Measurements from ENCODE around the gene CIDEA.
"Not testable (repeated sequence)": the region's sequence is repeated elsewhere in the genome, so short reads cannot be mapped to it uniquely, and the experiment has no call there.

CIDEA gene, protein sequence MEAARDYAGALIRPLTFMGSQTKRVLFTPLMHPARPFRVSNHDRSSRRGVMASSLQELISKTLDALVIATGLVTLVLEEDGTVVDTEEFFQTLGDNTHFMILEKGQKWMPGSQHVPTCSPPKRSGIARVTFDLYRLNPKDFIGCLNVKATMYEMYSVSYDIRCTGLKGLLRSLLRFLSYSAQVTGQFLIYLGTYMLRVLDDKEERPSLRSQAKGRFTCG

GRCh38 chr18:12254136-12254819 lies at the start of gene CIDEA:
Gene CIDEA, plus strand, starts transcription at chr18:12254361. Its CDS starts 23 bp downstream, at chr18:12254384.
- DNase-seq: no peak

DNA sequence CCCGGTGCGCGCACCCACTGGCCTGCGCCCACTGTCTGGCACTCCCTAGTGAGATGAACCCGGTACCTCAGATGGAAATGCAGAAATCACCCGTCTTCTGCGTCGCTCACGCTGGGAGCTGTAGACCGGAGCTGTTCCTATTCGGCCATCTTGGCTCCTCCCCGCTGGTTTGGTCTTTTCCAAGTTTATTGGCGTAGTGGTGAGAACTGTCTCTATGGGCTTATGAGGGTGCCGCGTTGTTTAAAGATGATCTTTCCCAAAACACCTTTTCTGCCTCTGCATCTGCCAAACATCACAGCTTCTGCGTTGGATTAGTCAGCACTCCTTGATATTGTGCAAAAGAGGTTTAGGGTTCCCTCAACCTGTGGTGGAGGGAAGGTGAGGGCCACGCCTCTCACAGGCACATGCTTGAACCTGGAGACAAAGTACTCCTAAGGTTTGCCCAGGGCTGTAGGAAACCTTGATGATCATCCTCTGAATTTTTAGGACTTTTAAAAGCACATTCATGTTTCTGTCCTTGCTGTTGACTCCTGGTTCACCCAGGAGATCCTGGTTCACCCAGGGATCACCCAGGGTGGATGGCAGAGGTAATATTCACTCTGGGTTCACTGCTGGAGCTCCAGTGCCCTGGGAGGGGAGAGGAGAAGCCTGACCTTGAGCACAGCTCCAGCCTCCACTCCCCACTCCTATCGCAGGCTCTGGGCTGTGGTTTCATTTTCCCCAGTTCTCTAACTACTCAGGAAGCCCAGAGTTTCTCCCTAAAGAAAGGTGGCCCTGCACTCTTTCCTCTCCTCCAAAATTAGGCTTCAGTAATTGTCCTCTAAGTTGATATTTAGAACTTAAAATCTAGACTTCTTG lies 45.6 kb upstream of the CIDEA start:
- not testable (repeated sequence) for DNase-seq

DNA sequence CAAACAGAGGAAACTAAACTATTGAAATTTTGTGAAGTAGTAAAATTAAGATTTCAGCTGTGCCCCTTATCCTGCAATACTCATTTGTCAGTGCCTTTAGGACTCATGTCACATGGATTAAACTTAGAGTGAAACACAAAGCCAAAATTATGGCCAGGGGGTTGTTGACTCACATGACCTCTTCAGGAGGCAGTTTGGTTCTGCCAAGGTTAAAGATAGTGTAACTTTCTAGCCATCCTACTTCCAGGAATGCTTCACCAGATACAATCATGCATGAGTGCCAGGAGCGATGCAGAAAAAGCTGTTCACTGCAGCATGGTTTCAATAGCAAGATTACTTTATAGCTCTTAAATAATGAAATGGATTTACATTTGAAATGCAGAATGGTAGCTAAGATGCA lies 41.9 kb upstream of the CIDEA start:
- DNase-seq: not testable (repeated sequence)

DNA sequence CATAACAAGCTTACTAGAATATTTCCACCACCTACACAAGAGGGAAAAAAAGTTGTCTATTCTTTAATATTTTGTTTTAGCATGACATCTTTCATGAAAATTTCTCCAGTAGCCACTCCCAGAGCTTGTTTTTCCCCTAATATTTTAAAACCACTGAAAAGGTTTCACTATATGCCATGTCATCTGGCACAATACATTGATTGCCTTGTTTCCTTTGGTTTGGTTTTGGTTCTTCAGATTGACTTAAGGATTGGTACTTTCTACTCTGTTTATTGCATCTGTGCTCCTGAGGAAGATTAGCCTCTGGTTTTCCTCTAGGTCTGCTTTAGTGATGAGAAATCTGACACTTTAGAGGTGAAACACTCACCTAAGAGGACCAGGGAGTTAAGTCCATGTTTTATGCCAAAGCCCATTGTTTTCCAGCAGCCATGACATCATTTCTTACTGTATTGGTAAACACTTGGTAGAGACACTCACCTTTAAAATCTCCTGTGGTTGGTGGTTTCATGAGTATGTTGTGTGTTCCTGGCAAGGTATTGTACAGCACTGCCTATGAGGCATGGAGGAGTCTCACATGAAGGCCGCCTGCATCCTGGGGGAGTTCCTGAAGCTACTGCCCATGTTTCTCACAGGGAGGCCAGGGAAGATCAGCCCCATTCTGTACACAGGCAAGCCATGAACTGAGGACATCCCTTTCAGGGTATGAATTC lies 39.7 kb upstream of the CIDEA start:
- DNase-seq: not testable (repeated sequence)

GRCh38 chr18:12216471-12216870 lies 37.7 kb upstream of the CIDEA start:
- not testable (repeated sequence) for DNase-seq

DNA sequence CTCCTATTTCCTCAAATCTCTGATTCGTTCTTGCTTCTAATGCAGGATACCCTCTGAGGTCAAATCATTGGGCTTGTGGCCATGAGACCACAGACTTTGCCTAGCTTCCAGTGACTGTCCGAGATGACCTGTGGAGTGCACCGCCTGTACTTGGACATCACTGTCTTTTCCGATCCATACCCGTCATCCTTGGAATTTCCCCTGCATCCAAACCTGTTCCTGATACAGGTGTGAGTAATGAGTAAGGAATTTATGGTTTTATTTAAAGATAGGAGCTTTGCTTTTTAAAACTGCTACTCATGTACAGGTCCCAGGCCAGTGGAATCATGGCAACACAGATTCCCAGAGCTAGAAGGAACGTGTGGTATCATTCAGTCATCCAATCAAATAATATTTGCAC lies 35.6 kb upstream of the CIDEA start:
- not testable (repeated sequence) for DNase-seq

- DNase-seq: not testable (repeated sequence)
Observed at GRCh38 chr18:12222041-12222440, 32.1 kb upstream of the CIDEA start.

- DNase-seq: not testable (repeated sequence)
Observed at GRCh38 chr18:12223326-12223725, 30.8 kb upstream of the CIDEA start.

- not testable (repeated sequence) for DNase-seq
Observed at GRCh38 chr18:12226807-12227206, 27.4 kb upstream of the CIDEA start.

- not testable (repeated sequence) for DNase-seq
Observed at GRCh38 chr18:12227399-12228186, 26.6 kb upstream of the CIDEA start.

DNA sequence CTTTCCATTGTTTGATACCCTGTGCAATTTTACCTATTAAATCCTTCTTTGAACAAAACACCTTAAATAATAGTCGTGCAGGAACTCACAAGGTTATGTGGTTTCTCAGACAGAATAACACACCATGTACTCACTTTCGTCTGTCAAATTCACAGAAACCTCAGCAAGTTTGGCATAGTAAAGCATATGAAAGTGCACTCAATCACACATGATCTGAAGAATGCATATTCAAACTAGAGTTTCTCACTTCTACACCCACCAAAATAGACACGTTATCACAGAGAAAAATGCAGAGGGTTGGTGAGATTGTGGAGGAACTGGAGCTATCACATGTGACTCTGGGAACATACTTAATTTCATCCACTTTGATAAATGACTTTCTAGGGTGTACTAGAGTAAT lies 25.9 kb upstream of the CIDEA start:
- not testable (repeated sequence) for DNase-seq

DNA sequence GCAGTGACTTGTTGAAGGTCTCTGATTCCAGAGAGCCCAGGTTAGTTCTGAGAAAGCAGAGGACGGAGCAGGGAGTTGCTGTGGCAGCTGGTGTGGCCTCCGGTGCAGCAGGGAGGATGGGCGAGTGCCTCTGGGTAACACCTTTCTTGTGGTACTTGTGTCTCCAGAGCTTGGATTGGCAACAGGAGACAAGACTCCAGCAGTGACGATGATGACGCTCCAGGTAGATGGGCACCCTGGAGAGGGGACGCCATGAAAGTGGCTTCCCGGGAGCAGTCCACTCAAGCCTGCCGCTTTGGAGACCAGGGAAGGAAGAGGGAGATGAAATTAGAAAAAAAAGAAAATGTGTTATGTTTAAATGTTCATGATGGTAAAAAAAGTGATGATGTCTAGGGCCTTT lies 23.6 kb upstream of the CIDEA start:
- DNase-seq: not testable (repeated sequence)

- DNase-seq: no peak
Observed at GRCh38 chr18:12231040-12231882, 22.9 kb upstream of the CIDEA start.

- no peak for DNase-seq
Observed at GRCh38 chr18:12231986-12232385, 22.2 kb upstream of the CIDEA start.

DNA sequence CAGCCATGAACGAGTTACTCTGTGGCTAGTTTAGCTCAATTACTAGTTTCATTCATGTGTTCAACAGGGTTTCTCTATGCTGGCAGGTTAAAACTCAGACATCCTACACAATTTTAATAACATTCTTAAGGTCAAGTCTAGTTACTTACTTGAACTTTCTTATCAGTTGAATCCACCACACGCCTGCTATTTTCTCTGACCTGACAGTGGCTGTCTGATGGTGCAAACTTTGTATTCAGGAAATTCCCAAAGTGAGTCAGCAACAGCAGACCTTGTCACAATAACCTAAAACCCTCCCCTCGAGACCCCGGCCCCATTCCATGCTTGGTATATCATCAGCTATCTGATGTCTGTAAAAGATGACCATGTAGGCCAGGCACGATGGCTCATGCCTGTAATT lies 20.8 kb upstream of the CIDEA start:
- no peak for DNase-seq

- DNase-seq: no peak
Observed at GRCh38 chr18:12234451-12235190, 19.5 kb upstream of the CIDEA start.

GRCh38 chr18:12236141-12236540 lies 18.0 kb upstream of the CIDEA start:
- DNase-seq: no peak

DNA sequence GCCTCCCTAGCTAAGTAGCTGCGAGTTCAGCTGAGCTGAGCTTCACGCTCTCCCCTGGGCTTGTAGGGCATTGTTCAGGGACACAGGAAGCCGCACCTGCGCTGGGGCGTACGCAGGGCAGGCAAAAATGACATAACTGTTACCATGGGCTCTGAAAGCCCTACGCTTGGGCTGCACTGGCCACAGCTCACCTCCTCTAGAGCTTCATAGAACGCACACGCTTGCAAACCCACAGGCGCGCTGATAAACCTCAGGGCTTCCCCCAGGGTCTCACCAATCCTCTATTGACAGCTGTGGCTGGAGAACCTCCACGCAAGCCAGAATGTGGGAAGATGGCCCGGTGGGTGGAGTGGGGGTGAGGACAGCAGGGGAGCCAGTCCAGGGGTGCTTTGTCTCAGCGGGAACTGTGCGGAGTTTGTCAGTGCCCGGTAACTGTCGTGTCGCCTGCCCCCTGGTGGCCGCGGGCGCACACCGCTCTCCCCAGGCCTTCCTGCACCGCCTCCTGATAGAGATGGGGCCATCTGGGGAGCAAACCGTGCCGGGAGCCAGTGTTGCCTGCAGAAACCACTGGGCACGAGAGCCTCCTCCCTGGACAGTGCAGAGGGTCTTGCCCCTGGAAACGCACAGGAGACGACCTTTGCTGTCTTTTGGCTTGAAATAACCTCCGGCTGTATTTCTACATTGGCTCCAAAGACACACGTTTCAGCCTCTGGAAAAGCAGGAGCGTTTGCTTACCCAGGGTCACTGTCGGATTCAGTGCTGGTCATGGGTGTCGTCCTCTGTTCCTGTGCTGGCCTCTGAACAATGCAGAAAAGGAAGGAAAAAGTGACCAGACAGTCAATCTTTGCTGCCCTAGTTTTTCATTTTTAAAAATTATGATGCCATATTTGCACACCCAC lies 17.0 kb upstream of the CIDEA start:
- peak; percentile 33 to 81 for DNase-seq

DNA sequence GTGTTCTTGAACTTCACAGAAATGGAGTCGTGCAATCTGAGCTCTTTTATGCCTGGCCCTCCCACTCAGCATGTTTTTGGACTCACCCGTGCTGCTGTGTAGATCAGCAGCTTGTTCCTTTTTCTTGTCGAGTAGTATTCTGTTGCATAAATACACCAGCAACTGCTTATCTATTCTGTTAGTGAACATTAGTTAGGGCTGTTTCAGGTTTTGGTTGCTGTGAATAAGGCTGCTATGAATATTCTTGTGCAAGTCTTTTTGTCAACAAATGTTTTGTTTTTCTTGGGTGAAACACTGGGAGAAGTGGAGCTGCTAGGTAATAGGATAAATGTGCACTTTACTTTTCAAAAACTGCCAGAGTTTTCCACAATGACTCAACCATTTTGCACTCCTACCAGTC lies 15.3 kb upstream of the CIDEA start:
- DNase-seq: peak; percentile 43 to 62

Measured in inflammatory macrophage treated with lipopolysaccharide for 1 hour (primary cell).